GM21576 (cell line): Measurements from ENCODE around the gene TMEM101.
"Not testable (repeated sequence)": the region's sequence is repeated elsewhere in the genome, so short reads cannot be mapped to it uniquely, and the experiment has no call there.

ENCODE experiments used
- ATAC-seq: cut with Tn5 transposase; IDR thresholded peaks from one replicate; pipeline ENCODE4 v1.9.1; 2021; ENCODE audit warnings: mild to moderate bottlenecking, moderate library complexity; ENCODE audit not compliant: unreplicated experiment

The TMEM101 gene

DNA sequence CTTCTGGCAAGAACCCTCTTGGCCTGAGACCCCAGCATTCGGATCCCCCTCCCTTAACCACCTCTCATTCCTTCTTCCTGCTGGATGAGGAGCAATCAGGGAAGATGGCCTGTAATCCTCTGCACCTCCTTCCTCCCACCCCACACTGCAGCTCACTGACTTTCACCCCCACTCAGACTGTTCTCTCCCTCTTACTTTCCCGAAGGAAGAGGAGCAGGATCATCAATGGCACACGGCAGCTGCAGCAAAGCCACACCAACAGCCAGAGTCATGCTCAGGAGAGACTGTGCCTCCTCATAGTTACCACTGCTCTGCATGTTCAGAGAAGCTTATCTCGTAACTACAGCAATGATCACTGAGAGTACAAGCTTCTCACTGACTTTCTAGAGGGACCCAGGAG is 10.1 kb upstream of the TMEM101 start:
- no peak for ATAC-seq

DNA sequence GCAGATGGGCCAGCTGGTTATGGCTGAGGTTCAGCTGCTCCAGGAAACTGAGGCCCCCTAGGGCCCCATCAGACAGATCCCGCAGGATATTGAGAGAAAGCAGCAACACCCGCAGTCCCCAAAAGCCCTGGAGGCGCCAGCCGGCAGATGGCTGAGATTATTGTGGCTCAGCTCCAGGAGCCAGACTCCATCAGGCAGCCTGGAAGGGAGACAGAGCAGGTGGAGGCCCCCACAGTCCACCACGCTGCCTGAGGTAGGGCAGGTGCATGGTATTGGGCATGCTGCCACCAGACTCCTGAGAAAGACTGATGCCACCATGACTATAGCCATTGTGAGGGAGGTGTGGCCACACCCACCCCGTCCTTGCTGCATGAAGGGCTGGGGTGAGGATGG is 9.5 kb upstream of the TMEM101 start:
- ATAC-seq = no peak

DNA sequence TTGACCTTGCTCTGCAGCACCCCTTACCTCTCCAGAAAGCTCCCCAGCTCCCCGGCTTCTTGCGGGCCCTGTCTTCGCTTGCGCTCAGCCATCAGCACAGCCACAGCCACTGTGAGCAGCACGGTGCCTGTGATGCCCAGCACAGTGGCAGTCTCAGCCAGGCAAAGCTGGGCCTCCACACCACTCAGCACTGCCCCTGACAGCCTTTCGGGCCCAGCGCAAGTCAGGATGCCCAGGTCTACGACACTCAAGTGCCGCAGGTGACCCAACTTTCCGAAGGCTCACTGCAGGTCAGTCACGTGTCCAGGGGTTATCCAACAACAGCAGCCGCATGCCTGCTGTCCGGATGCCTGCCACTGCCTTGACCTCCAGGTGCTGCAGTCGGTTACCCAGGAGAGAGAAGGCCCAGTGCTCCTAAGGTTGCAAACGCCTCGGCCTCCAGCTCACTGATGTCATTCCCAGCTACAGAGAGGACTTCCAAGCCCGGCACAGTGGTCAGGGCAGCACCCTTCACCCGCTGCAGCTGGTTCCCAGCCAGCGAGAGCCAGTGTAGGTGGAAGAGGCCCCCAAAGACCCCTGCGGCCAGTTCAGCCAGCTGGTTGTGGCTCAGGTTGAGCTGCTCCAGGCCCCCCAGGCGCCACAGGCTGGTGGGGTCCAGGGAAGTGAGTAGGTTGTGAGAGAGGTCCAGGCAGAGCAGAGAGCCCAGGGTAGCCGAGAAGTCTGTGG is 8.9 kb upstream of the TMEM101 start:
- no peak for ATAC-seq

DNA sequence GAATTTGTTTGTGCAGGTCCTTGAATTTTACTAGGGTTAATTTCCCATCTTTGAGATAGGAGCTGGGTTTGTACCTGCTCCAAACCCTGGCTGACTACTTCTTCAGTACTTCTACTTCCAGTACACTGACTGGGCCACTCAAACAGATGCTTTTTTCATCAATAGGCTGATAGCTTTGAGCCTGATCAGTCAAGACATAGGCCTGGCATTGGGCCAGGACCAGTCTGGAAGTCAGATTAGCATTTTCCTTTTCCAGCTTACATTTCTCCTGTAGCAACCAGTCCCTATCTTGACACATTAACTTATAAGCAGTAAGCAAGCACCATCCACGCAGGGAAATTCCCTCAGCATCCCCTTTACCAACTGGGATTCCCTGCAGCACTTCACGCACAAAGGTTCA is 7.5 kb upstream of the TMEM101 start:
- no peak for ATAC-seq

DNA sequence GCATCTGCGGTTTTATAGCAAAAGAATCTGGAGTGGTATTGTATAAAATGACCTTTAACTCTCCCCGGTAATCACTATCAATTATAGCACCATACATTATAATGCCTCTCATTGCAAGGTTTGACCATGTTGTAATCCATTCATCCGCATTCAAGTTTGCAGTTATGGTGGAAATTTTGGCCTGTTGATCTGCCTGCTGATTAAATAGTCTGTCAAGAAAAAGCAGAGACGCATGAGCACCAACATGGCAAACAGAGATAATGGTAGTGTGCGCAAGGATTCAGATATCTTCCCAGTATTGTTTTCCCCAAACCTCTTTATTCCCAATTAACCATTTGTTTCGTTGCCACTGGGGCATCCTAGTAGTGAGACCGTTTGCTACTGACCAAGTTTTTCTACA is 6.5 kb upstream of the TMEM101 start:
- not testable (repeated sequence) for ATAC-seq

DNA sequence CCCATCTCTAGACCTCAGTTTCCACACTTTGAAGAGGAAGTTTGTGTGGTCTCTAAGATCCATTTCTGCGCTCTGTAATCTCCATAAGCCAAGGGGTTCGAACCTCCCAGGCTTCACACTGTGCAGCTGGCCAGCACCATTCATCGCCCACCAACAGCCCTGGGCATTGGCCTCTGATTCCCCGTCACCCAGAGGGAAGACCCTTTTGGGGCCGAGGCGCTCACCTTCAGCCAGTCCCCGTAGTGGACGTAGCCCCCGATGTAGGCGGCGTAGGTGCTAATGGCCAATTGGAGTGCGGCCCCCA is 678 bp downstream of the TMEM101 start:
- no peak for ATAC-seq

DNA sequence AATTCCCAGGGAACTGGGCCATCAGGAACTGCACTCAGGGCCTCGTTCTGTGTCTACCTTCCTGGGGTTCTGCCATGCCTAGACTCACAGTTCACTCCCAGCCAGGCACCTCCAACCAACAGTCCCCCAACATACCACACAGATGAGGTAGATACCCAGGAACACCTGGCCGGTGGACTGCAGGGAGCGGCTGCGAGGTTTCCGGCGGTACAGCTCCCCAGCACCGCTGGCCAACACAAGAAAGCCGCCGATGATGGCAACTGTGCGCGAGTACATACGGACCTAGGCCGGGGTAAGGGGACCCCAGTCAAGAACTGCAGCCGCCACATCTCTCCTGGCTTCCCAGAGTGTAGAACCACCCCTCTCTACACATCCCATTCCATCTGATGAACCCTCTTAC is 1.9 kb downstream of the TMEM101 start:
- ATAC-seq = no peak

DNA sequence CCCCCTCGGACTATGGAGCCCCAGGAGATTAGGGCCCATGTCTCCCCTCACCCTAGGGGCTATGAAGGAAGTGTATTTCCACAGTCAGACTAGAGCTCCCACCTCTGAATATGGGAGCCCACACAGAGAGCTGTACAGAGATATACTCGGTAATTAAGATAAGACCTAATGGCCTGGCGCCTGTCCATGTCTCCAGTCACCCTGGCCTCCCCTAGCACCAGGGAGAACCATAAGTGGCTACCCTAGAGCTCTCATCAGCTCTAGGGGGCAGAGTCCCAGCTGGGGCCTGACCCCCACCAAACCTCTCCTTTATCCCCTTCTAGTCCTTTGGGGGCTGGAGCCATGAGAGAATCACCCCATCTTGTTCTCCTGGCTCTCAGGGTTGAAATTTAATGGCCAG is 2.4 kb downstream of the TMEM101 start:
- ATAC-seq = no peak

DNA sequence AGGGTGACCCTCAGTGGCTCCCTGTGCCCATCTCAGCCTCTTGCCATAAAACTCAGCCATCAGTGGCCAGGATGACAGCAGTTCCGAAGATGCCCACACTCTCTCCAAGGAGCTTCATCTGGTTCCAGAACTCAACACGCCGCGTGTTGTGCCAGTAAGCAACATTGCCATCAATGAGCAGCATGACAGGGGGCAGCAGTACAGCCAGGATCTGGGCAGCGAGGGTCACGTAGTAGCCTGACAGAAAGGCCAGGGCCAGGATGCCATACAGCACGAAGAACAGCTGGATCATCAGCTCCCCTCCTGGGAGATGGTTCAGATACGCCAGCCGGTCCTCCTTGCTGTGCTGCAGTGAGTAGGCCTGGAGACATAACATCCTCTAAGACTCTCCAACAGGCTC is 2.9 kb downstream of the TMEM101 start:
- no peak for ATAC-seq

DNA sequence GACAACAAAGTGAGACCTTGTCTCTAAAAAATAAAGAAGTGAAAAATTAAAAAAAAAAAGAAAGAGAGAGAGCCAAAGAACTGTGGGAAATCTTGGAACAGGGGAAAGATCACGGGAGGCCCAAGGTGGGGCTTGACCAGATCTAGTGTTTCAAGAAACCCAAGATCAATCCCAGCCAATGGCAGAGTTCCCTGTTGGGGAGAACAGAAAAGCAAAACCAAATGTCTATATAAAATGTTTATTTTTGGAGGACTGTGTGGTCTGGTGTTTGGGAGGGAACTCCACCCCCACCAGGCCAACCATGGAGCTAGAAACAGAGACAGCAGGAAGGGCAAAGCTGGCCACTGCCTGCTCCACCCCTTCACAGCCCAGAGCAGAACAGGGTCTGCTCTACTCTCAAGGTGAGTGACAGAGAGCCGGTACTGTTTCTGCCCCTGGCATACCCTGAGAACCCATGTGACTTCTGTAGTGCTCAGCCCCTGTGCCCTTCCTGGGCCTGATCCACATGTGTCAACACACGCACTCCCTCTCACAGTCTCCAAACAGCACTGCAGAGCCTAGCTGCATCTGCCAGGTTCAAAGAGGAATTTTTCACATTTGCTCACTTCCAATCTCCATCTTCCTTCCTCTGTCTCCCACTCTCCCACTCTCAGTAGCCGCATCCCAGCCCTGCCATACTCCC is 3.7 kb downstream of the TMEM101 start:
- ATAC-seq = no peak

DNA sequence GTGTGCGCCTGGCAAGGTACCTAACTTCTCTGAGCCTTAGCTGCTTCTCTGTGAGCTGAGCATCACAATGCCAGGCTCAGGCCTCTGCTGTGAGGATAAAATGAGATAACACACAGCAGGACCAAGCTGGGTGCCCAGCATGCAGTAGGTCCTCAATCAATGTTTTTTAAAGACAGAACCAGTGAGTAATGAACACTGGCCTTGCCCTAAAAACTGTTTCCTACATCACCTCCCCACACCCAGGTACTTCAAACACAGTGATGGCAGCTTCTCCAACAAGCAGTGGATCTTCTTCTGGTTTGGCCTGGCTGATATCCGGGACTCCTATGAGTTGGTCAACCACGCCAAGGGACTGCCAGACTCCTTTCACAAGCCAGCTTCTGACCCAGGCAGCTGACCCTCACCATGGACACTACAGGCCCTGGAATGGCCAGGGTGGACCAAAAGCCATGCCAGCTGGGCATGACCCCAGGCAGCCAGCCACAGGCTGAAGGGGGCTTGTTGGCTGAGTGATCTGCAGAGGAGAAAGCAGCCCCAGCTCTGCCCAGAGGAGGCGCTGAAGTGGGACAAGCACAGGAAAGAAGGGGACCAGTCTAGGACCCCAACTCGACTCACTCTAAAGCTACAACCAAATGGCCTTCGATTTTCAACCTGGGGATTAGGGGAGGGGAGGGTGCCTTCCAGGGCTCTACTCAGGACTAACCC is 6.4 kb downstream of the TMEM101 start:
- ATAC-seq = no peak

DNA sequence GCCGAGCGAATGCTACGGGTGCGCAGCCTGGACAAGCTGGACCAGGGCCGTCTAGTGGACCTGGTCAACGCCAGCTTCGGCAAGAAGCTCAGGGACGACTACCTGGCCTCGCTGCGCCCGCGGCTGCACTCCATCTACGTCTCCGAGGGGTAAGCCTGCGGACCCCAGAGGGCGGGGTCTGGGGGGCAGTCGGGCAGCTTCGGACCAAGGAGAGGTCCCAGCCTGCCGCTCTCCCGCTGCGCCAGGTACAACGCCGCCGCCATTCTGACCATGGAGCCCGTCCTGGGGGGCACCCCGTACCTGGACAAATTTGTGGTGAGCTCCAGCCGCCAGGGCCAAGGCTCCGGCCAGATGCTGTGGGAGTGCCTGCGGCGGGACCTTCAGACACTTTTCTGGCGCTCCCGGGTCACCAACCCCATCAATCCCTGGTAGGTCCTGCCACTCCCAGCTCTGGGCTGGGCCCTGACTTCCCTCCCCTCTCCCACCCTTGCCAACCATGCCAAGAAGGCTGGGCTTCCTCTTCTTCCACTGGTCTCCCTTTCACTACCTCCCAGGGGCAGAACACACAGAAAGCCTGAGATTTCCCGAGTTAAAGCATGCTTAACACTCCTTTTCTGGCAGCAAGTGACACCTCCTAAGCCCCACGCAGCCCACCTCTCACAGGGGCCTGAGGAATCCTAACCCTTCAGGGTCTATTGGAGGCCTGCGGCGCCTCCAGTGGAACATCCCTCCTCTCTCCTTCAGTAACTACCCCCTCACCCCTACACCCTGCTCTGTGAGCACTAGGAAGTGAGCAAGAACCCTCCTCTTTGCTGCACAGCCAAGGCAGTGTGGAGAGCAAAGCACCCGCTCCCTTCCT is 7.2 kb downstream of the TMEM101 start:
- no peak for ATAC-seq

DNA sequence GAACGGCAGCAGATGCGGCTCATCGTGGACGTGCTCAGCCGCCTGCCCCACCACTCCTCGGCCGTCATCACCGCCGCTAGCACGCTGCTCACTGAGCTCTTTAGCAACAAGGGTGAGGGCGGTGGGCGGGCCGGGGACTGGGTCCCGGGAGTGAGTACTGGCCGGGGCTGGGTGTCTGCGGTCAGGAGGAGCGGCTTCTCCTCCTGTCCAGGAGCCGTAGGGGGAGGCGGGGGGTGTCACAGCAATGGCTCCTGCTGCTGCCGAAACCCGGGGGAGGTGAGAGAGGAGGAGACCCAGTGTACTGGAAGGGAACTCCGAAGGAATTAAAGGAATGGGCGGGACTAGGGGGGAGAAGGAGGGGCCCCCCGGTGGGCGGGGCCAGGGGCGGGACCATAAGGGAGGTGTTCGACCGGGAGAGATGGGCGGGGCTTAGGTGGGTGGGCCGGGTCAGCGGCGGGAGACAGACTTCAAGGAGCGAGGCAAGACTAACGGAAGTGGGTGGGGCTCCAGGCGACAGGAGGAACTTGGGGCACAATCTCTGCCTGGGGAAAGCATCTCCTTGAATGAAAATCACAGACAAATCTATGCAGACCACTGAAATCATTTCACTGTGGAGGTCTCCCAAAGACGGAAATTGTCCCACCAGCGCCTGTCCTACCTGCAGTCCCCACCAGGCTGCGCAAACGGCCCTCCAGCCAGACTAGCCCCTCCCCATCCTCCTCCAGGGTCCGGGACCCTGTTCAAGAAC is 8.0 kb downstream of the TMEM101 start:
- no peak for ATAC-seq

DNA sequence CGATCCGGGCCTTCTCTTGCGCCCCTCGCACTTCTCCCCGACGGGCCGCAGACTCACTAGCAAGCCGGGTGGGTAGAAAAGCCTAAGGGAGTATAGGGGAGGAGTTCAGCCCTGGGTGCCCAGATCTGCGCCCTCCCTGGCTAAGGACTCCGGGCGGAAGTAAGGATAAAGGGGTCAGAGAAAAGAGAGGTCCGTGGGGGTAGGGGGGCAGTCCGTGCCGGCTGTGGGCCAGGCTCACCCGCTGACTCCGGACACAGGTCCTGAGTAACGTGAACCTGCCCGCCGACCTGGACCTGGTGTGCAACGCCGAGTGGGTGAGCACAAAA is 8.5 kb downstream of the TMEM101 start:
- no peak for ATAC-seq

DNA sequence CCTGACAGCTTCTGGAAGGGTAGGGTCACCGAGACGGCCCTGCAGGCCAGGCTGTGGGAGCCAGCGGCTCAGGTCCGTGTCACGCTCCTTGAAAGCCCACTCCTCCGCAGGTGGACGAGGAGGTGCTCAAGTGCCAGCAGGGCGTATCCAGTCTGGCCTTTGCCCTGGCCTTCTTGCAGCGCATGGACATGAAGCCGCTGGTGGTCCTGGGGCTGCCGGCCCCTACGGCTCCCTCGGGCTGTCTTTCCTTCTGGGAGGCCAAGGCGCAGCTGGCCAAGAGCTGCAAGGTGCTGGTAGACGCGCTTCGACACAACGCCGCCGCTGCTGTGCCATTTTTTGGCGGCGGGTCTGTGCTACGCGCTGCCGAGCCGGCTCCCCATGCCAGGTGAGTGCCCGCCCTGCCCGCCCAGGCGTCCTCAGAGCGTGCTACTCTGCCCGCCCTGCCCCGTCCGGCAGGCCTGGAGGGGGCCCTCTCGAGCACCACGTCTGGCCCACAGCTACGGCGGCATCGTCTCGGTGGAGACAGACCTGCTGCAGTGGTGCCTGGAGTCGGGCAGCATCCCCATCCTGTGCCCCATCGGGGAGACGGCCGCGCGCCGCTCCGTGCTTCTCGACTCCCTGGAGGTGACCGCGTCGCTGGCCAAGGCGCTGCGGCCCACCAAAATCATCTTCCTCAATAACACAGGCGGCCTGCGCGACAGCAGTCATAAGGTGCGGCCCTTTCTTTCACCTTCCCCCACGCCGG is 9.1 kb downstream of the TMEM101 start:
- no peak for ATAC-seq

DNA sequence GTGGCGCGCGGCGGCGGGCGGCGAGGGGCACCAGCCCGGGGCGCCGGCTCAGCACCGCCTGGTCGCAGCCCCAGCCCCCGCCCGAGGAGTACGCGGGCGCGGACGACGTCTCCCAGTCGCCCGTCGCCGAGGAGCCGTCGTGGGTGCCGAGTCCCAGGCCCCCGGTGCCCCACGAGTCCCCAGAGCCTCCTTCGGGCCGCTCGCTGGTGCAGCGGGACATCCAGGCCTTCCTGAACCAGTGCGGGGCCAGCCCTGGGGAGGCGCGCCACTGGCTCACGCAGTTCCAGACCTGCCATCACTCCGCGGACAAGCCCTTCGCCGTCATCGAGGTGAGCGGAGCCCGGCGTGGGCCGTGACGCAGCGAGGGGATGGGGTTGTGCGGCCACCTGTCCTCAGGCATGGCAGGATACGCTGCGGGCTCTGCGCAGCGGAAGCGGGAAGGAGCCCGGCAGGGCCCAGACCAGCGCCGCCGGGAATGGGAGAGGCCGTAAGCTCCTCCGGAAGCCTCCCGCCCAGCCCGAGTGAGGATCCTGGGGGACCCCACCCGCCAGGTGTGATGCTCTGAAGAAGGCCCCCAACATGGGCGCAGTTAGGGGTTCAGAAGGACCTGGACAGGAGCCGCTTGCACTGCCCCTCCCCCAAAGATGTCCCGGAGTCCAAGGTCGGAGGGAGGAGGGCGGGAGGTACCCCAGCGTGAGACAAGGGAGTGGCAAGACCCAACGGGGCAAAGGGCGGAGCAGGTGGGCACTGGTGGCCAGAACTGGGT is 9.8 kb downstream of the TMEM101 start:
- no peak for ATAC-seq

DNA sequence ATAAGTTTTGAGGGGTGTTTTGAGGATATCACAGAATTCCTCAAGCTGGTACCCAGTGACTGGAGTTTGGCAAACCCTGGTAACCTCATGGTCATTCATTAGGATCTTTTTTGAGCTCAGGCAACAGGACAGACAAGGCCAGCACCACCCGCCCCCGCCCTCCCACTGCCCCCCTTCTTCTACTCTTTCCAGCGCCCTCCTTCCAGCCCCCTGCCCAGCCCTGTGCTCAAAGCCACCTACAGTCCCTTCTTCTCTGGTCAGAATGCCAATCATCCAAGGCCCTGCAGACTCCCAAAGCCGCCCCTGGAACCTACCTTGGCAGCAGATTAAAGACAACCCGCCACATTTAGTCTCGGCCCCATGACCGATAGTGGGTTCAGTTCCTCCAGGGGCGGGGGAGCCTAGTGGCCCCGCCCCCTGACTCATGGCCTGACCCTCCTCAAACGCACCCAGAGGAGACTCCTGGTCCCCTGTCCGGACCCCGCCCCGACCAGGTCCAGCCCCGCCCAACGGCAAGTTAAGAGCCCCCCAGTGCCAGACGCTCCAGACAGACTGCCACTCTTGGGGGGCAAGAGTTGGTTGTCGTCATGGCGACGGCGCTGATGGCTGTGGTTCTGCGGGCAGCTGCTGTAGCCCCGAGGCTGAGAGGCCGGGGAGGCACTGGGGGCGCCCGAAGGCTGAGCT is 10.5 kb downstream of the TMEM101 start, which contains the start of gene NAGS:
TSS of gene NAGS (plus strand) at position 546 of the 684 bp plus-strand sequence. CDS start at position 588, 42 bp downstream.
- no peak for ATAC-seq

DNA sequence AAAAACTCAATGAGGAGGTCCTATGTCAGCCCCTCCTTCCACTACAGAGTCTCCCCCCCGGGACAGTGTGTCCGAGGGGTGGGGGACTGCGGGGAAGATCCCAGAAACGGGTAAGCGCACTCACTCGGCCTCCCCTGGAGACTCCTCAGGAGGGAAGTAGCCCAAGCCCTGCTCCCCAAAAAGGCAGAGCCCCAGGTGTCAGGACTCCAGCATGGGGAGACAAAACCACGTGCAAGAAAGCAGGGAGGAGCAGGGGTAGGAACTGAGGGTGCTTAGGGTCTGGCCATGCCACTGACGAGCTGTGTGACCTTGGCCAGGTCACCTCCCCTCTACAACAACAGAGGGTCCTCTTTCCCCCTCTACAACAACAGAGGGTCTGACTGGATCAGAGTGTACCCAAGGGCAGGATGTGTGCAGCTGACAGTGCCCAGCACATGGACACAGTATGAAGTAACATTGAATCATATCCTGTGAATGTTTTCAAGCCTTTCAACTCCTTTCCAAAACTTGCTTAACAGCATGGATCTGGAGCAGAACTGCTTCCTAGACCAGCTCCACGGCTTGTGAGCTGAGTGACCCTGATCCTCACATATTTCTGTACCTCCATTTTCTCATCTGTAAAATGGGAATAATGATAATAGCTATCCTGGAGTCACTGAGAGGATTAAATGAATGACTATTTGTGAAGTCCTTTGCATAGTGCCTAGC is 12.5 kb downstream of the TMEM101 start:
- no peak for ATAC-seq
